ENCODE measurements around the gene ANKRD44. TPM values are rescaled to one million over a fixed set of nuclear protein-coding genes. Genes with fewer than 3 reads are reported as not detected.

The ANKRD44 gene
- total and polyA plus RNA-seq, 7 donors, result 0.35 to 9.3 (median 1.7) TPM

DNA sequence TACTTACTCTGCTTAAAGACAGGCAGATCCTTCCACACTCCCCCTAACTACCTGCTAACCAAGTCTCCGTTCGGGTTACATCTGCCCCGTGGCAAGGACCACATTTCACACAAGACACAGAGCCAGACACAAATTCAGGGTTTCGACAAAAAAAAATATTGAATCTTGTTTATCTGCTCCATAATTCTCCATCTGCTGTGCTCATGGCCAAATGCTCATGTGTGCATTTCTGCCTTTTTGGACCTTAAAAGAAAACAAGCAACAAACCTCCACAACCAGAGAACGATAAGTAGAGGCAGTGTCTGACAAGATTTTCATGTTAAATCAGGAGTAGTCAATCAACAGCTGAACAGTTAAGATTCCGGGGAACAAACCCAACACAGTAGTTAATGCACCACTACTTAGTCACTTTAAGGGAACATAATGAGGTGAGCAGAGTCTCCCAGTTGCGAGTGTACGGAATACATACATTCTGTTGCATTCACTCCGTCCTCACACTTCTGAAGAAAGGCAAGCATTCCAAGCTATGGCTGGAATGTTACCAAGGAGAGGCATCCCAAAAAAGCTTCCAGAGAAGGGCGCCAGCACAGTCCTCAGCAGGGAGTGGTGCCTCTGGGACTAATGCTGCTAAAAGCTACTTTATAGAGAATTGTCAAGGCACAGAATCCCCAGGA is 121.0 kb downstream of the ANKRD44 start:
- no peak overlapping the region for H3K4me3 ChIP-seq
- TF ChIP-seq, protein P1, sequence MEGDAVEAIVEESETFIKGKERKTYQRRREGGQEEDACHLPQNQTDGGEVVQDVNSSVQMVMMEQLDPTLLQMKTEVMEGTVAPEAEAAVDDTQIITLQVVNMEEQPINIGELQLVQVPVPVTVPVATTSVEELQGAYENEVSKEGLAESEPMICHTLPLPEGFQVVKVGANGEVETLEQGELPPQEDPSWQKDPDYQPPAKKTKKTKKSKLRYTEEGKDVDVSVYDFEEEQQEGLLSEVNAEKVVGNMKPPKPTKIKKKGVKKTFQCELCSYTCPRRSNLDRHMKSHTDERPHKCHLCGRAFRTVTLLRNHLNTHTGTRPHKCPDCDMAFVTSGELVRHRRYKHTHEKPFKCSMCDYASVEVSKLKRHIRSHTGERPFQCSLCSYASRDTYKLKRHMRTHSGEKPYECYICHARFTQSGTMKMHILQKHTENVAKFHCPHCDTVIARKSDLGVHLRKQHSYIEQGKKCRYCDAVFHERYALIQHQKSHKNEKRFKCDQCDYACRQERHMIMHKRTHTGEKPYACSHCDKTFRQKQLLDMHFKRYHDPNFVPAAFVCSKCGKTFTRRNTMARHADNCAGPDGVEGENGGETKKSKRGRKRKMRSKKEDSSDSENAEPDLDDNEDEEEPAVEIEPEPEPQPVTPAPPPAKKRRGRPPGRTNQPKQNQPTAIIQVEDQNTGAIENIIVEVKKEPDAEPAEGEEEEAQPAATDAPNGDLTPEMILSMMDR (IDR thresholded peaks at IDR 0.05), result no peak
- no peaks in the 10 kb centered on the region for H3K9me3 ChIP-seq
- no peaks in the 10 kb centered on the region for H3K27me3 ChIP-seq (ENCODE audit: insufficient read depth in 3 of 3, low read length in 2 of 3)
- H3K36me3 ChIP-seq (ENCODE audit: insufficient read depth in 1 of 2, low read depth in 1 of 2), result no peaks in the 10 kb centered on the region
- H3K27ac ChIP-seq, result no peak overlapping the region
- ATAC-seq (no peak), DNase-seq (no peak)
- intact Hi-C loops (cut with DNase I), result loop anchor here (1.0 to 10.0 kb wide), 4 partner anchors 121 to 190 kb away; partner anchors contain the start of gene ANKRD44 (in 2 of the 2)
- H3K4me1 ChIP-seq, result peaks cover 9% of the 10 kb centered on the region
- WGBS, 3 donors, result 80 to 84% (median 80%) methylated on average over 10 of the region's 10 CpGs

DNA sequence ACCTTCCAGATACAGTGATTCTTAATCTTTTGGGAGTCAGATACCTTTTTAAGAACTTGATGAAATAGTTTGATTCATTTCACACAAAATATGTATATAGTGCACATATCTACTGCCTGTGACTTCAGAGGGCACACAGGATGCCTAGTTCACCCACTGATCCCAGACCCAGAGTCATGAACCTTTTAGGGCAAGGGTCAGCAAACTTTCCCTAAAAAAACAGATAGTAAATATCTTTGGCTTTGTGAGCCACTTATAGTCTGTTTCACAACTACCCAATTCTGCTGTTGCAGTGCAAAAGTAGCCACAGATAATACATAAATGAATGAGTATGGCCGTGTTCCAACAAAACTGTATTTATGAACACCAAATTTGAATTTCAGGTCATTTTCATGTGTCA is 124.9 kb downstream of the ANKRD44 start:
- DNase-seq, result no peak
- Histone ChIP-seq H3K36me3 (ENCODE audit: insufficient read depth in 1 of 2, low read depth in 1 of 2) (no peaks in the 10 kb centered on the region), H3K4me1 (peaks cover 17% of the 10 kb centered on the region), H3K27ac (peak overlapping the region; percentile 77), H3K27me3 (ENCODE audit: insufficient read depth in 3 of 3, low read length in 2 of 3) (no peaks in the 10 kb centered on the region), H3K9me3 (no peaks in the 10 kb centered on the region), H3K4me3 (no peak overlapping the region)
- intact Hi-C loops (cut with DNase I), result loop anchor here in 1 of 2 donors (10.0 kb wide), 1 partner anchor 171 kb away; no protein-coding TSS in a partner anchor
- TF ChIP-seq, protein P1 (IDR thresholded peaks at IDR 0.05), result no peak
- ATAC-seq, result no peak
- 90 to 97% (median 93%) methylated on average over 1 of the region's 1 CpG for WGBS, 3 donors

DNA sequence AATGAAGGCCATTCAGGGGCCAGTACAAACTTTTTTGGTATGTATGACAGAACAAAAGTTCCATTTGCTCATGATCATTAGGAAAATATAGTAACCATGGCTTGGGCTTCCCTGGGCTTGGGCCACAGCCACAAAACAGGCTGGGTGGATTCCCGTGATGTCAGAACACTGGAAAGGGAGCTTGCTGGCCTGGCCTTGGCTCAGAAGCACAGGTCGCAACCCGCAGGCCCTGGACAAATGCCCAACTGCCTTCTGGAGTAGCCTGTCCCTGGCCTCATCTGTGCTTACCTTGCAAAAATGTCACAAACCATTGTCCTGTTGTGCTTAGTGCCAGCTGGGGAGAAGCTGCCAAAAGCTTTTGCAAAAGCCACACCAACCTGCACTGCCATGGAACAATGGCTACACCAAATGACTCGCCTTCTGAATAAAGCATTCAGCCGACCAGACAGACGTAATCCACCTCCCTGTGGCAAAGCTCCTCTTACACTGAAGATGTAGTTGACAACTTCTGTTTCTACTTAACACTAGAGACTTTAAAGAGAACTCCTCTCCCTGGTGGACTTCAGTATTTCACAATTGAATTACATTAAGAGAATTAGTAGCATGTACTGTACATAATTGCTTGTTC is 125.5 kb downstream of the ANKRD44 start:
- 12 to 22% (median 12%) methylated on average over 6 of the region's 6 CpGs for WGBS, 3 donors

DNA sequence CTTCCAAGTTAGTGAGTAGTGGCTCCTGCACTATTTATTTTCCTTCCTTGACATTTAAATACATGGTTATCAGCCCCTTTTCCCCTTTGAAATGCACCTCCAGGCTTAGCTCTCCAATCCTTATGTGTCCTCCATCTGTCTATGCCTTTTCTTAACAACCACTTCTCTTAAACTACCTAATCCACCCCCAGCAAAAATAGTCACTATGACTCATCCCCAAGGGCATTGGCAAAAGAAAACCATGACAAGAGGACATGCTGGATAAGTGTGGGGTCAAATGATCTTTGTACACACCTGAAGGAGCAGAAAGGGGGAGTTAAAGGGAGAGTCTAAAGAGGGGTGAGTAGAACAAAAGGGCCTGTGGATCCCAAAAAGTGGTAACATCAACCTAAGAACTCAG is 127.2 kb downstream of the ANKRD44 start:
- Histone ChIP-seq H3K4me1 (peaks cover 17% of the 10 kb centered on the region), H3K9me3 (no peaks in the 10 kb centered on the region), H3K36me3 (ENCODE audit: insufficient read depth in 1 of 2, low read depth in 1 of 2) (no peaks in the 10 kb centered on the region), H3K27me3 (ENCODE audit: insufficient read depth in 3 of 3, low read length in 2 of 3) (no peaks in the 10 kb centered on the region), H3K27ac (peak overlapping the region; percentile 77), H3K4me3 (no peak overlapping the region)
- peak; percentile 32 to 65 (median 62) for ATAC-seq
- intact Hi-C loops (cut with DNase I), result loop anchor here in 1 of 2 donors (10.0 kb wide), 1 partner anchor 169 kb away; no protein-coding TSS in a partner anchor
- TF ChIP-seq, protein P1 (IDR thresholded peaks at IDR 0.05), result no peak
- DNase-seq, result no peak

More for the DNA sequence above, 125.5 kb downstream of the ANKRD44 start:
- DNase-seq, result peak; percentile 83 to 91
- Histone ChIP-seq H3K27ac (peak overlapping the region; percentile 77), H3K4me1 (peaks cover 17% of the 10 kb centered on the region), H3K4me3 (no peak overlapping the region), H3K36me3 (ENCODE audit: insufficient read depth in 1 of 2, low read depth in 1 of 2) (no peaks in the 10 kb centered on the region), H3K9me3 (no peaks in the 10 kb centered on the region), H3K27me3 (ENCODE audit: insufficient read depth in 3 of 3, low read length in 2 of 3) (no peaks in the 10 kb centered on the region)
- TF ChIP-seq, protein P1 (IDR thresholded peaks at IDR 0.05), result no peak
- peak; percentile 92 to 96 (median 96) for ATAC-seq
- intact Hi-C loops (cut with DNase I), result loop anchor here in 1 of 2 donors (10.0 kb wide), 1 partner anchor 170 kb away; no protein-coding TSS in a partner anchor
